SU-DHL-6 (cell line): ENCODE results near the gene METTL24.

Source experiments
- H2AFZ ChIP-seq: fragments of 200-600 bp; sonication (generic); 2 replicates; pipeline ENCODE4 v1.6.1; 2014; ENCODE audit warnings: low read depth, mild to moderate bottlenecking, moderate library complexity, mixed read lengths, antibody characterized with exemption, low read length; ENCODE audit not compliant: severe bottlenecking
- H3F3A ChIP-seq: fragments of 200-600 bp; shearing (Covaris generic); 2 replicates; pipeline ENCODE4 v1.6.0; 2016; ENCODE audit warnings: antibody characterized with exemption, mild to moderate bottlenecking; ENCODE audit not compliant: insufficient read depth
- H3K27ac ChIP-seq: fragments of 200-600 bp; sonication (generic); 2 replicates; pipeline ENCODE4 v1.5.1; 2016; ENCODE audit warnings: low read depth, mild to moderate bottlenecking, low read length, moderate library complexity, mixed read lengths
- H3K27me3 ChIP-seq: fragments of 200-600 bp; sonication (generic), shearing (Covaris generic); 2 replicates; pipeline ENCODE4 v1.6.0; 2014; ENCODE audit warnings: mild to moderate bottlenecking, low read length
- H3K36me3 ChIP-seq: fragments of 200-600 bp; sonication (generic); 2 replicates; pipeline ENCODE4 v1.6.1; 2014; ENCODE audit warnings: mild to moderate bottlenecking, low read length, mixed read lengths
- H3K4me2 ChIP-seq: fragments of 300-600, 200-600 bp; shearing (Covaris generic), sonication (generic); 2 replicates; pipeline ENCODE4 v1.6.0; 2014; ENCODE audit warnings: low read length, low read depth, mild to moderate bottlenecking; ENCODE audit not compliant: poor library complexity, severe bottlenecking
- H3K4me3 ChIP-seq: fragments of 200-600 bp; sonication (generic); 2 replicates; pipeline ENCODE4 v1.5.1; 2014; ENCODE audit warnings: antibody characterized with exemption, low read length, mild to moderate bottlenecking, mixed read lengths; ENCODE audit not compliant: insufficient read depth, poor library complexity, severe bottlenecking
- H3K79me2 ChIP-seq: fragments of 200-600 bp; sonication (generic); 2 replicates; pipeline ENCODE4 v1.6.1; 2014; ENCODE audit warnings: mild to moderate bottlenecking, low read length, moderate library complexity; ENCODE audit not compliant: insufficient read depth
- H3K9ac ChIP-seq: fragments of 200-600 bp; sonication (generic); 2 replicates; pipeline ENCODE4 v1.7.0; 2014; ENCODE audit warnings: mild to moderate bottlenecking, low read length
- H3K9me2 ChIP-seq: fragments of 200-600 bp; sonication (generic); replicated peaks from 2 replicates; pipeline ENCODE4 v1.6.1; 2014; ENCODE audit warnings: low read length; ENCODE audit not compliant: insufficient read depth
- H3K9me3 ChIP-seq: fragments of 200-600 bp; sonication (generic); 2 replicates; pipeline ENCODE4 v1.6.1; 2014; ENCODE audit warnings: low read length, mixed read lengths; ENCODE audit not compliant: insufficient read depth
- H4K20me1 ChIP-seq: fragments of 200-600 bp; sonication (generic); 2 replicates; pipeline ENCODE4 v1.6.1; 2014; ENCODE audit warnings: low read depth, mild to moderate bottlenecking, antibody characterized with exemption, low read length, moderate library complexity, mixed read lengths
- EZH2phosphoT487 ChIP-seq: fragments of 200-600 bp; sonication (generic), shearing (Covaris generic); conservative IDR thresholded peaks from 2 replicates; pipeline ENCODE4 v1.6.1; 2018; ENCODE audit warnings: mild to moderate bottlenecking, antibody characterized with exemption, low read length, moderate library complexity, mixed read lengths
- TF ChIP-seq, protein P1 (sequence below): fragments of 200-600 bp; sonication (generic); IDR thresholded peaks from one replicate; pipeline ENCODE4 v1.5.1; 2017; ENCODE audit warnings: antibody characterized with exemption, mild to moderate bottlenecking, low read length, moderate library complexity; ENCODE audit not compliant: insufficient read depth, poor library complexity, severe bottlenecking

Gene METTL24

DNA sequence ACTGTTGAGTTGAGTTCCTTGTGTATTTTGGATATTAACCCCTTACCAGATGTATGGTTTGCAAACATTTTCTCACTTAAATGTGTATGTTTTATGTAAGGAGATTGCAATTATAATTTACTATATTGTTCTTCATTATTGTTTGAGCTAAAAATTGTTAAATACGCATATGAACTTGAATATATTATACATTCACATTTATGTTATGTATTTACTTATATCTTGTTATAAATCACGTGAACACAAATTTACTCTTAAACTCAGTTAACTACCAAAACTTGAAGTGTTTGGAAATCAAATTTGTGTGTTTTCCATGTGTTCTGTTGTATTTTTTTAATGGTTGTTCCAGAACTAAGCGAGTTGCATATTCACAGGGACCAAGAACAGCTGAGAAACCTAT, 159.6 kb downstream of the METTL24 start:
- Histone ChIP-seq H3K9me2 (no peaks in the 10 kb centered on the region), H3K9me3 (no peaks in the 10 kb centered on the region), H3K27me3 (no peaks in the 10 kb centered on the region), H3K27ac (no peak overlapping the region), H3K36me3 (peaks cover 11% of the 10 kb centered on the region; the same call in 1 of the 2 replicates), H3F3A (no peaks in the 10 kb centered on the region; the same call in 1 of the 2 replicates), H3K4me2 (no peak overlapping the region), H4K20me1 (0 out of 2 replicates have a peak, but pooled peaks cover 5% of the 10 kb centered on the region), H3K79me2 (peaks cover 71% of the 10 kb centered on the region), H3K4me3 (no peak overlapping the region), H2AFZ (no peak overlapping the region), H3K9ac (no peak overlapping the region)
- TF ChIP-seq, protein P1, sequence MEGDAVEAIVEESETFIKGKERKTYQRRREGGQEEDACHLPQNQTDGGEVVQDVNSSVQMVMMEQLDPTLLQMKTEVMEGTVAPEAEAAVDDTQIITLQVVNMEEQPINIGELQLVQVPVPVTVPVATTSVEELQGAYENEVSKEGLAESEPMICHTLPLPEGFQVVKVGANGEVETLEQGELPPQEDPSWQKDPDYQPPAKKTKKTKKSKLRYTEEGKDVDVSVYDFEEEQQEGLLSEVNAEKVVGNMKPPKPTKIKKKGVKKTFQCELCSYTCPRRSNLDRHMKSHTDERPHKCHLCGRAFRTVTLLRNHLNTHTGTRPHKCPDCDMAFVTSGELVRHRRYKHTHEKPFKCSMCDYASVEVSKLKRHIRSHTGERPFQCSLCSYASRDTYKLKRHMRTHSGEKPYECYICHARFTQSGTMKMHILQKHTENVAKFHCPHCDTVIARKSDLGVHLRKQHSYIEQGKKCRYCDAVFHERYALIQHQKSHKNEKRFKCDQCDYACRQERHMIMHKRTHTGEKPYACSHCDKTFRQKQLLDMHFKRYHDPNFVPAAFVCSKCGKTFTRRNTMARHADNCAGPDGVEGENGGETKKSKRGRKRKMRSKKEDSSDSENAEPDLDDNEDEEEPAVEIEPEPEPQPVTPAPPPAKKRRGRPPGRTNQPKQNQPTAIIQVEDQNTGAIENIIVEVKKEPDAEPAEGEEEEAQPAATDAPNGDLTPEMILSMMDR: no peak
- no peak for TF ChIP-seq EZH2phosphoT487

DNA sequence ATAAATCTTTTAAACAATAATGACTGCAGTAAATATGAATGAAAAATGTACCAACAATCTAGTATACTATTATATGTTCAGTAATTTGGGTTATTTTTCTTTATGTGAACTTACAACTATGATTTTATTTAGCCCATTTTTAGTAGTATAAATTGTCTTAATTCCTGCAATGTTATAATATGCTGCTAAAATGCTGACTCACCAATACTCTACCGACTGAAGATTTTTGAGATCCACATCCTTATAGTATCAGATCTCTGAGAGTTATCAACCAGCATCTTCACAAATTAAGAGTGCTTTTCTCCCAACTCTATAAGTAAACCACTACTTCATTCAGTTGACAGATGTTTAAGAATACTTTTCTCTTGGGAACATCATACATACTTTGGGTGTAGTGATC, 161.3 kb downstream of the METTL24 start:
- Histone ChIP-seq H3K27ac (no peak overlapping the region), H4K20me1 (0 out of 2 replicates have a peak, but pooled peaks cover 5% of the 10 kb centered on the region), H3K79me2 (peaks cover 77% of the 10 kb centered on the region), H3K9me3 (no peaks in the 10 kb centered on the region), H3K4me3 (no peak overlapping the region), H2AFZ (no peak overlapping the region), H3K9ac (no peak overlapping the region), H3F3A (no peaks in the 10 kb centered on the region; the same call in 1 of the 2 replicates), H3K9me2 (no peaks in the 10 kb centered on the region), H3K4me2 (no peak overlapping the region), H3K27me3 (no peaks in the 10 kb centered on the region), H3K36me3 (peaks cover 14% of the 10 kb centered on the region; the same call in 1 of the 2 replicates)
- no peak for TF ChIP-seq EZH2phosphoT487
- TF ChIP-seq, protein P1: no peak

GRCh38 chr6:110195639-110196038, 162.5 kb downstream of the METTL24 start:
- Histone ChIP-seq H3K9me2 (no peaks in the 10 kb centered on the region), H3K4me2 (no peak overlapping the region), H3K79me2 (peaks cover 80% of the 10 kb centered on the region), H3K9me3 (no peaks in the 10 kb centered on the region), H3K36me3 (peaks cover 14% of the 10 kb centered on the region; the same call in 1 of the 2 replicates), H3F3A (no peaks in the 10 kb centered on the region; the same call in 1 of the 2 replicates), H3K4me3 (no peak overlapping the region), H3K27ac (no peak overlapping the region), H3K27me3 (no peaks in the 10 kb centered on the region), H3K9ac (no peak overlapping the region), H2AFZ (no peak overlapping the region), H4K20me1 (0 out of 2 replicates have a peak, but pooled peaks cover 5% of the 10 kb centered on the region)
- TF ChIP-seq EZH2phosphoT487: no peak
- TF ChIP-seq, protein P1: no peak
